Measurements from ENCODE around the gene DFFB. TPM values are rescaled to one million over a fixed set of nuclear protein-coding genes. Genes with fewer than 3 reads are reported as not detected.

Gene DFFB
- total and polyA plus RNA-seq, 2 donors (not counting 3 experiments of a cell fraction or from before 2014, with no cell fraction given): 11.7 to 11.8 TPM

- no peak overlapping the region for H2AFZ ChIP-seq (ENCODE audit: low read depth, low read length)
- H3K9me3 ChIP-seq (replicated peaks; ENCODE audit: control insufficient read depth, insufficient read depth, low read length): no peaks in the 10 kb centered on the region
- no peak overlapping the region for H3K4me2 ChIP-seq (ENCODE audit: insufficient read depth, low read length)
- FAIRE-seq (no peak), DNase-seq (ENCODE audit: low read depth, low spot score) (no peak)
- H3K4me3 ChIP-seq (replicated peaks in 1 of 3; ENCODE audit: insufficient read depth in 1 of 3, low read depth in 1 of 3, low read length in 3 of 3): no peak overlapping the region
- H3K9ac ChIP-seq (replicated peaks; ENCODE audit: extremely low read depth, insufficient read depth, low read length): no peak overlapping the region
- BruUV-seq (replicated peaks): no TSS peak
- H3K9me1 ChIP-seq (replicated peaks; ENCODE audit: control insufficient read depth, extremely low read depth, insufficient read depth, low read length): no peaks in the 10 kb centered on the region
- H4K20me1 ChIP-seq (replicated peaks; ENCODE audit: control insufficient read depth, extremely low read depth, insufficient read depth, low read length): no peaks in the 10 kb centered on the region
- dilution Hi-C loops (cut with MboI; ENCODE audit: extremely low pct_ligation_motif_present, low sequenced_read_pairs): no loop called here
- H3K27ac ChIP-seq (ENCODE audit: insufficient read depth, low read depth, low read length): no peak overlapping the region
- H3K27me3 ChIP-seq (ENCODE audit: control insufficient read depth in 2 of 2, insufficient read depth in 2 of 2, low read length in 2 of 2): no peaks in the 10 kb centered on the region
- ChIA-PET CTCF (no interaction called here), POLR2A (no interaction called here)
- intact Hi-C loops (cut with micrococcal nuclease): no loop called here
- TF ChIP-seq GATA2 (IDR thresholded peaks at IDR 0.05; ENCODE audit: insufficient read depth, insufficient read length, low read depth, low read length) (no peak), MYC (IDR thresholded peaks at IDR 0.05; ENCODE audit: low read depth, low read length) (no peak)
- peaks cover 0 to 21% of the 10 kb centered on the region in 2 experiments for H3K36me3 ChIP-seq (ENCODE audit: control insufficient read depth in 2 of 2, extremely low read depth in 1 of 2, insufficient read depth in 2 of 2, low read length in 2 of 2)
- H3K4me1 ChIP-seq (ENCODE audit: control insufficient read depth, extremely low read depth, insufficient read depth, low read length): no peaks in the 10 kb centered on the region
- H3K79me2 ChIP-seq (ENCODE audit: control insufficient read depth, insufficient read depth, low read length): no peaks in the 10 kb centered on the region
Observed at GRCh38 chr1:3837685-3838084, 19.6 kb upstream of the DFFB start.

- H3K9me3 ChIP-seq (replicated peaks; ENCODE audit: control insufficient read depth, insufficient read depth, low read length): no peaks in the 10 kb centered on the region
- dilution Hi-C loops (cut with MboI; ENCODE audit: extremely low pct_ligation_motif_present, low sequenced_read_pairs) (no loop called here), intact Hi-C loops (cut with micrococcal nuclease) (no loop called here)
- no peak for DNase-seq (ENCODE audit: low read depth, low spot score)
- H3K27ac ChIP-seq (ENCODE audit: insufficient read depth, low read depth, low read length): no peak overlapping the region
- H3K79me2 ChIP-seq (ENCODE audit: control insufficient read depth, insufficient read depth, low read length): no peaks in the 10 kb centered on the region
- H3K36me3 ChIP-seq (ENCODE audit: control insufficient read depth in 2 of 2, extremely low read depth in 1 of 2, insufficient read depth in 2 of 2, low read length in 2 of 2): peaks cover 0 to 21% of the 10 kb centered on the region in 2 experiments
- no TSS peak for BruUV-seq (replicated peaks)
- H3K4me3 ChIP-seq (replicated peaks in 1 of 3; ENCODE audit: insufficient read depth in 1 of 3, low read depth in 1 of 3, low read length in 3 of 3): no peak overlapping the region
- H3K4me1 ChIP-seq (ENCODE audit: control insufficient read depth, extremely low read depth, insufficient read depth, low read length): no peaks in the 10 kb centered on the region
- POLR2A ChIA-PET: no interaction called here
- CTCF ChIA-PET: interaction anchor here (1.2 kb wide), 1 partner anchor 10 kb away, joined by 3 read pairs; no protein-coding TSS in a partner anchor
- no peaks in the 10 kb centered on the region for H3K9me1 ChIP-seq (replicated peaks; ENCODE audit: control insufficient read depth, extremely low read depth, insufficient read depth, low read length)
- no peak overlapping the region for H3K9ac ChIP-seq (replicated peaks; ENCODE audit: extremely low read depth, insufficient read depth, low read length)
- H2AFZ ChIP-seq (ENCODE audit: low read depth, low read length): no peak overlapping the region
- FAIRE-seq: no peak
- no peaks in the 10 kb centered on the region for H3K27me3 ChIP-seq (ENCODE audit: control insufficient read depth in 2 of 2, insufficient read depth in 2 of 2, low read length in 2 of 2)
- TF ChIP-seq POLR2A (IDR thresholded peaks at IDR 0.05; ENCODE audit: low read depth, low read length) (no peak), POLR2AphosphoS5 (IDR thresholded peaks at IDR 0.05; ENCODE audit: insufficient read depth, low read depth, low read length) (no peak), JUN (IDR thresholded peaks at IDR 0.05; ENCODE audit: borderline replicate concordance, insufficient read depth, insufficient read length, low read depth) (no peak), GATA2 (IDR thresholded peaks at IDR 0.05; ENCODE audit: insufficient read depth, insufficient read length, low read depth, low read length) (no peak), MAX (IDR thresholded peaks at IDR 0.05; ENCODE audit: insufficient read depth, insufficient read length) (no peak), CTCF (IDR thresholded peaks at IDR 0.05; ENCODE audit: extremely low read depth in 1 of 2, insufficient read depth in 1 of 2, low read depth in 1 of 2, low read length in 2 of 2) (no peak), FOS (IDR thresholded peaks at IDR 0.05; ENCODE audit: borderline replicate concordance, insufficient read depth, low read length) (no peak), EZH2 (IDR thresholded peaks at IDR 0.05; ENCODE audit: borderline replicate concordance, low read depth, low read length, severe bottlenecking) (no peak), MYC (IDR thresholded peaks at IDR 0.05; ENCODE audit: low read depth, low read length) (no peak)
- no peaks in the 10 kb centered on the region for H4K20me1 ChIP-seq (replicated peaks; ENCODE audit: control insufficient read depth, extremely low read depth, insufficient read depth, low read length)
- no peak overlapping the region for H3K4me2 ChIP-seq (ENCODE audit: insufficient read depth, low read length)
Observed at GRCh38 chr1:3838788-3839187, 18.5 kb upstream of the DFFB start.
